Astrocyte (in vitro differentiated cells and primary cell): Measurements from ENCODE around the gene TMCC1. TPM values are rescaled to one million over a fixed set of nuclear protein-coding genes. Genes with fewer than 3 reads are reported as not detected.

Experiments used
- DNase-seq: peaks from one replicate; pipeline ENCODE4 v3.0.0-alpha.2; 2010; ENCODE audit warnings: low read depth
- FAIRE-seq: peaks from 2 replicates; lab custom pipeline; 2011; peaks lifted over from hg19 to GRCh38; lab: Jason Lieb, UNC
- H2AFZ ChIP-seq: 2 replicates; pipeline ENCODE4 v1.6.0; 2012; ENCODE audit warnings: low read depth, low read length, inconsistent platforms
- H3K27ac ChIP-seq: 2 replicates; pipeline ENCODE4 v1.5.1; 2011; ENCODE audit warnings: low read depth, low read length, inconsistent platforms
- H3K27me3 ChIP-seq: 2 replicates; pipeline ENCODE4 v1.6.0; 2011; ENCODE audit warnings: low read length, inconsistent platforms; ENCODE audit not compliant: insufficient read depth
- H3K36me3 ChIP-seq: 2 replicates; pipeline ENCODE4 v1.5.1; 2011; ENCODE audit warnings: low read length, inconsistent platforms; ENCODE audit not compliant: insufficient read depth
- H3K4me1 ChIP-seq: 2 replicates; pipeline ENCODE4 v1.5.1; 2011; ENCODE audit warnings: low read length, inconsistent platforms; ENCODE audit not compliant: insufficient read depth
- H3K4me2 ChIP-seq: 2 replicates; pipeline ENCODE4 v1.6.0; 2012; ENCODE audit warnings: low read length, inconsistent platforms
- H3K4me3 ChIP-seq: 2 replicates; pipeline ENCODE4 v1.5.1; 2011; ENCODE audit warnings: low read depth, mild to moderate bottlenecking, low read length, inconsistent platforms; ENCODE audit not compliant: insufficient read depth
- H3K79me2 ChIP-seq: 2 replicates; pipeline ENCODE4 v1.6.0; 2012; ENCODE audit warnings: mild to moderate bottlenecking, low read length, inconsistent platforms; ENCODE audit not compliant: insufficient read depth
- H3K9ac ChIP-seq: 2 replicates; pipeline ENCODE4 v1.6.0; 2012; ENCODE audit warnings: mild to moderate bottlenecking, low read length, inconsistent platforms
- H3K9me3 ChIP-seq: 2 replicates; pipeline ENCODE4 v1.5.1; 2012; ENCODE audit warnings: low read depth, mild to moderate bottlenecking, low read length, inconsistent platforms; ENCODE audit not compliant: insufficient read depth
- H4K20me1 ChIP-seq: 2 replicates; pipeline ENCODE4 v1.6.0; 2012; ENCODE audit warnings: low read length, inconsistent platforms; ENCODE audit not compliant: insufficient read depth
- H3K27ac Mint-ChIP-seq: one replicate; pipeline ENCODE4 v1.8.0; 2021; ENCODE audit warnings: mild to moderate bottlenecking, mixed read lengths; ENCODE audit not compliant: unreplicated experiment
- H3K27me3 Mint-ChIP-seq: one replicate; pipeline ENCODE4 v1.8.0; 2021; ENCODE audit warnings: low read depth, mixed read lengths; ENCODE audit not compliant: unreplicated experiment
- H3K36me3 Mint-ChIP-seq: one replicate; pipeline ENCODE4 v1.8.0; 2021; ENCODE audit warnings: low read depth, mixed read lengths; ENCODE audit not compliant: unreplicated experiment
- H3K4me1 Mint-ChIP-seq: one replicate; pipeline ENCODE4 v1.8.0; 2021; ENCODE audit warnings: low read depth, mixed read lengths; ENCODE audit not compliant: unreplicated experiment
- H3K4me3 Mint-ChIP-seq: one replicate; pipeline ENCODE4 v1.8.0; 2021; ENCODE audit warnings: mild to moderate bottlenecking, moderate library complexity, mixed read lengths; ENCODE audit not compliant: unreplicated experiment
- H3K9me3 Mint-ChIP-seq: one replicate; pipeline ENCODE4 v1.8.0; 2021; ENCODE audit warnings: mild to moderate bottlenecking, mixed read lengths; ENCODE audit not compliant: unreplicated experiment
- CTCF ChIP-seq: IDR thresholded peaks from 2 replicates; pipeline ENCODE4 v1.5.1; 2011; ENCODE audit warnings: low read depth, mild to moderate bottlenecking, inconsistent platforms, low read length, moderate library complexity; ENCODE audit not compliant: insufficient read depth
- EZH2 ChIP-seq: IDR thresholded peaks from 2 replicates; pipeline ENCODE4 v1.6.1; 2012; ENCODE audit warnings: mild to moderate bottlenecking, low read length, inconsistent platforms; ENCODE audit not compliant: insufficient read depth
- total RNA-seq: library from RNA; stranded (reverse); gene quantifications from 2 replicates; pipeline ENCODE4 v1.2.1, GENCODE V29; 2021

TMCC1 gene
- total RNA-seq, 1 donor from 2014 or later: 37.9 TPM

- FAIRE-seq (no peak), DNase-seq (no peak)
- no peak overlapping the region for H3K27ac ChIP-seq
- H3K27ac Mint-ChIP-seq: no peak overlapping the region
- H3K9ac ChIP-seq: no peak overlapping the region
- H3K27me3 Mint-ChIP-seq: peaks cover 1% of the 10 kb centered on the region
- no peak overlapping the region for H3K4me3 Mint-ChIP-seq
- H3K79me2 ChIP-seq: no peaks in the 10 kb centered on the region
- peaks cover 3% of the 10 kb centered on the region for H3K36me3 Mint-ChIP-seq
- no peaks in the 10 kb centered on the region for H4K20me1 ChIP-seq
- no peak overlapping the region for H2AFZ ChIP-seq
- peaks cover 8% of the 10 kb centered on the region for H3K9me3 Mint-ChIP-seq
- no peaks in the 10 kb centered on the region for H3K4me1 ChIP-seq
- peaks cover 5% of the 10 kb centered on the region for H3K9me3 ChIP-seq
- H3K4me2 ChIP-seq: no peak overlapping the region
- no peak overlapping the region for H3K4me3 ChIP-seq
- H3K36me3 ChIP-seq: no peaks in the 10 kb centered on the region
- no peaks in the 10 kb centered on the region for H3K4me1 Mint-ChIP-seq
- no peaks in the 10 kb centered on the region for H3K27me3 ChIP-seq
- no peak for TF ChIP-seq CTCF
- no peak for TF ChIP-seq EZH2
Measured at GRCh38 chr3:129638481-129638880, 255.0 kb downstream of the TMCC1 start.

- Histone ChIP-seq H3K4me2 (no peak overlapping the region), H3K4me3 (no peak overlapping the region), H2AFZ (no peak overlapping the region), H3K27ac (no peak overlapping the region), H3K27me3 (no peaks in the 10 kb centered on the region), H3K79me2 (no peaks in the 10 kb centered on the region), H3K9me3 (peaks cover 5% of the 10 kb centered on the region), H3K36me3 (no peaks in the 10 kb centered on the region), H4K20me1 (no peaks in the 10 kb centered on the region), H3K9ac (no peak overlapping the region), H3K4me1 (no peaks in the 10 kb centered on the region)
- Mint-ChIP-seq H3K36me3 (peaks cover 3% of the 10 kb centered on the region), H3K4me1 (no peaks in the 10 kb centered on the region), H3K4me3 (no peak overlapping the region), H3K27me3 (peaks cover 2% of the 10 kb centered on the region), H3K27ac (no peak overlapping the region), H3K9me3 (peaks cover 8% of the 10 kb centered on the region)
- no peak for FAIRE-seq
- TF ChIP-seq EZH2 (no peak), CTCF (no peak)
- DNase-seq: no peak
Measured at GRCh38 chr3:129636082-129636481, 257.4 kb downstream of the TMCC1 start.

DNA sequence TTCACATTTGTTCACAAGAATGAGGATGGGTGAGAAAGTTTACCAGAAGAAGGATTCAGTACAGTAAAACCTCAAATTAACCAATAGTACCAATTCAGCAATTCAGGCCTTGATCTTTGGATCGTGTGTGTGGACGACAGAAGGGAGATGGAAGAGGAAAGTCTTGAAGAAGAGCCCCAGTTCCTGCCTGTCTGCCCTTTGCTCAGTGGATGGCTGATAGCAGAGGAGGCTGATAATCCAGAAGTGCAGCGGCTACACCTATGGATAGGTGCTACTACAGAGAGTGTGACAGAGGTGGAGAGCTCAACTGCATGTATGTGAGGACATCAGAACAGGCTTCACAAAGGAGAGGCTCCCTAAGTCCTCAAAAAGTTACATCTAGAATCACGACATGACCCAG lies 257.9 kb downstream of the TMCC1 start:
- Histone ChIP-seq H4K20me1 (no peaks in the 10 kb centered on the region), H3K27me3 (no peaks in the 10 kb centered on the region), H2AFZ (no peak overlapping the region), H3K79me2 (no peaks in the 10 kb centered on the region), H3K4me2 (no peak overlapping the region), H3K4me3 (no peak overlapping the region), H3K36me3 (no peaks in the 10 kb centered on the region), H3K4me1 (no peaks in the 10 kb centered on the region), H3K9me3 (peaks cover 5% of the 10 kb centered on the region), H3K9ac (no peak overlapping the region), H3K27ac (no peak overlapping the region)
- Mint-ChIP-seq H3K4me1 (no peaks in the 10 kb centered on the region), H3K9me3 (peaks cover 8% of the 10 kb centered on the region), H3K36me3 (peaks cover 3% of the 10 kb centered on the region), H3K27ac (no peak overlapping the region), H3K4me3 (no peak overlapping the region), H3K27me3 (peaks cover 2% of the 10 kb centered on the region)
- TF ChIP-seq CTCF (no peak), EZH2 (no peak)
- DNase-seq (no peak), FAIRE-seq (no peak)
